ENCODE data around the gene SELENOK. TPM values are rescaled to one million over a fixed set of nuclear protein-coding genes. Genes with fewer than 3 reads are reported as not detected.
"Not testable (repeated sequence)": the region's sequence is repeated elsewhere in the genome, so short reads cannot be mapped to it uniquely, and the experiment has no call there.

The SELENOK gene
- total RNA-seq, 2 donors from 2014 or later = 47.0 to 47.1 TPM

GRCh38 chr3:53936347-53936746 lies 44.7 kb upstream of the SELENOK start:
- Histone ChIP-seq H3K9ac (ENCODE audit: extremely low read depth, low read length, poor library complexity, severe bottlenecking) (no peak overlapping the region), H3K36me3 (ENCODE audit: control insufficient read depth, insufficient read depth, low read length) (no peaks in the 10 kb centered on the region), H3K4me1 (ENCODE audit: control insufficient read depth, insufficient read depth, low read length) (no peaks in the 10 kb centered on the region), H3K27ac (ENCODE audit: low read depth, low read length) (no peak overlapping the region), H3K4me3 (ENCODE audit: low read length) (no peak overlapping the region), H3K27me3 (ENCODE audit: control insufficient read depth, insufficient read depth, low read length, poor library complexity, severe bottlenecking) (peaks cover 49% of the 10 kb centered on the region), H3K9me3 (ENCODE audit: control insufficient read depth, low read length) (peaks cover 18% of the 10 kb centered on the region)
- Mint-ChIP-seq H3K4me3 (no peak overlapping the region), H3K9me3 (peaks cover 18% of the 10 kb centered on the region), H3K4me1 (peaks cover 6% of the 10 kb centered on the region), H3K36me3 (ENCODE audit: low read depth) (no peaks in the 10 kb centered on the region), H3K27me3 (ENCODE audit: insufficient read depth) (peaks cover 53% of the 10 kb centered on the region), H3K27ac (no peak overlapping the region)
- 100% methylated on average over 1 of the region's 1 CpG; no CpG with 5 or more reads in 1 of the 2 experiments for WGBS, 2 experiments (ENCODE audit: insufficient coverage in 1 of 2, insufficient read length in 1 of 2)
- no peak for DNase-seq
- TF ChIP-seq, protein P1, sequence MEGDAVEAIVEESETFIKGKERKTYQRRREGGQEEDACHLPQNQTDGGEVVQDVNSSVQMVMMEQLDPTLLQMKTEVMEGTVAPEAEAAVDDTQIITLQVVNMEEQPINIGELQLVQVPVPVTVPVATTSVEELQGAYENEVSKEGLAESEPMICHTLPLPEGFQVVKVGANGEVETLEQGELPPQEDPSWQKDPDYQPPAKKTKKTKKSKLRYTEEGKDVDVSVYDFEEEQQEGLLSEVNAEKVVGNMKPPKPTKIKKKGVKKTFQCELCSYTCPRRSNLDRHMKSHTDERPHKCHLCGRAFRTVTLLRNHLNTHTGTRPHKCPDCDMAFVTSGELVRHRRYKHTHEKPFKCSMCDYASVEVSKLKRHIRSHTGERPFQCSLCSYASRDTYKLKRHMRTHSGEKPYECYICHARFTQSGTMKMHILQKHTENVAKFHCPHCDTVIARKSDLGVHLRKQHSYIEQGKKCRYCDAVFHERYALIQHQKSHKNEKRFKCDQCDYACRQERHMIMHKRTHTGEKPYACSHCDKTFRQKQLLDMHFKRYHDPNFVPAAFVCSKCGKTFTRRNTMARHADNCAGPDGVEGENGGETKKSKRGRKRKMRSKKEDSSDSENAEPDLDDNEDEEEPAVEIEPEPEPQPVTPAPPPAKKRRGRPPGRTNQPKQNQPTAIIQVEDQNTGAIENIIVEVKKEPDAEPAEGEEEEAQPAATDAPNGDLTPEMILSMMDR (conservative IDR thresholded peaks at IDR 0.05) = no peak

GRCh38 chr3:53935283-53935901 lies 43.7 kb upstream of the SELENOK start:
- no peak for DNase-seq
- Mint-ChIP-seq H3K9me3 (peaks cover 18% of the 10 kb centered on the region), H3K4me1 (peaks cover 6% of the 10 kb centered on the region), H3K27ac (no peak overlapping the region), H3K36me3 (ENCODE audit: low read depth) (no peaks in the 10 kb centered on the region), H3K4me3 (no peak overlapping the region), H3K27me3 (ENCODE audit: insufficient read depth) (peaks cover 43% of the 10 kb centered on the region)
- Histone ChIP-seq H3K9ac (ENCODE audit: extremely low read depth, low read length, poor library complexity, severe bottlenecking) (no peak overlapping the region), H3K9me3 (ENCODE audit: control insufficient read depth, low read length) (peaks cover 18% of the 10 kb centered on the region), H3K27me3 (ENCODE audit: control insufficient read depth, insufficient read depth, low read length, poor library complexity, severe bottlenecking) (peaks cover 39% of the 10 kb centered on the region), H3K27ac (ENCODE audit: low read depth, low read length) (no peak overlapping the region), H3K36me3 (ENCODE audit: control insufficient read depth, insufficient read depth, low read length) (no peaks in the 10 kb centered on the region), H3K4me1 (ENCODE audit: control insufficient read depth, insufficient read depth, low read length) (no peaks in the 10 kb centered on the region), H3K4me3 (ENCODE audit: low read length) (no peak overlapping the region)
- TF ChIP-seq, protein P1 (conservative IDR thresholded peaks at IDR 0.05) = no peak
- 80 to 97% methylated on average over 1 of the region's 1 CpG for WGBS, 2 experiments (ENCODE audit: insufficient coverage in 1 of 2, insufficient read length in 1 of 2)

- WGBS, 2 experiments (ENCODE audit: insufficient coverage in 1 of 2, insufficient read length in 1 of 2) = 84 to 89% methylated on average over 9 to 27 of the region's 30 CpGs
- H3K4me1 ChIP-seq (ENCODE audit: control insufficient read depth, insufficient read depth, low read length); H3K36me3 Mint-ChIP-seq (ENCODE audit: low read depth); H3K36me3 ChIP-seq (ENCODE audit: control insufficient read depth, insufficient read depth, low read length); DNase-seq; H3K27me3 ChIP-seq (ENCODE audit: control insufficient read depth, insufficient read depth, low read length, poor library complexity, severe bottlenecking); H3K9me3 ChIP-seq (ENCODE audit: control insufficient read depth, low read length); H3K4me1 Mint-ChIP-seq; H3K9ac ChIP-seq (ENCODE audit: extremely low read depth, low read length, poor library complexity, severe bottlenecking); H3K27me3 Mint-ChIP-seq (ENCODE audit: insufficient read depth); H3K27ac ChIP-seq (ENCODE audit: low read depth, low read length); H3K4me3 ChIP-seq (ENCODE audit: low read length): not testable (repeated sequence)
- H3K9me3 Mint-ChIP-seq = peaks cover 11% of the 10 kb centered on the region
- H3K27ac Mint-ChIP-seq = peak overlapping the region; percentile 70
- peak overlapping the region; percentile 42 for H3K4me3 Mint-ChIP-seq
Measured at GRCh38 chr3:53927208-53927872, 35.7 kb upstream of the SELENOK start.
